LHCN-M2 (cell line): ENCODE measurements around the gene FGF5. TPM values are rescaled to one million over a fixed set of nuclear protein-coding genes. Genes with fewer than 3 reads are reported as not detected.
"Not testable (repeated sequence)": the region's sequence is repeated elsewhere in the genome, so short reads cannot be mapped to it uniquely, and the experiment has no call there.

Experiments
- DNase-seq: peaks from one replicate; pipeline ENCODE4 v3.0.0-alpha.2; 2012; ENCODE audit warnings: low read depth
- total RNA-seq: library from RNA; depleted of rRNA; stranded (reverse); fragments of >200 nt; gene quantifications from 2 replicates; pipeline ENCODE4 v1.2.3, GENCODE V29; 2014

Gene FGF5
- total RNA-seq, 1 experiment from 2014 or later = 7.9 TPM

GRCh38 chr4:80253510-80253909, 13.0 kb upstream of the FGF5 start:
- no peak for DNase-seq

DNA sequence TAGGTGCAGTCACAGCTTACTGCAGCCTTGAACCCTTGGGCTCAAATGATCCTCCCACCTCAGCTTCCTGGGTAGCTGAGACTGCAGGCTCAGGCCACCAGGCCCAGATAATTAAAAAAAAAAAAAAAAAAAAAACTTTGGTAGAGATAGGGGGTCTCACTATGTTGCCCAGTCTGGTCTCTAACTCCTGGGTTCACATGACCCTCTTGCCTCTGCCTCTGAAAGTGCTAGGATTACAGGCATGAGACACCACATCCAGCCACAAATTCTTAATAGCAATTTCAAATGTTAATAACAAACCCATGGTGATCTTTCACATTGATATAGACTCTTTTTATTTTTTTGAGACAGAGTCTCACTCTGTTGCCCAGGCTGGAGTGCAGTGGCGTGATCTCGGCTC, 12.3 kb upstream of the FGF5 start:
- DNase-seq = no peak

GRCh38 chr4:80255329-80256095, 11.0 kb upstream of the FGF5 start:
- DNase-seq = peak; percentile 68

- DNase-seq = no peak
Measured at GRCh38 chr4:80257851-80258250, 8.6 kb upstream of the FGF5 start.

DNA sequence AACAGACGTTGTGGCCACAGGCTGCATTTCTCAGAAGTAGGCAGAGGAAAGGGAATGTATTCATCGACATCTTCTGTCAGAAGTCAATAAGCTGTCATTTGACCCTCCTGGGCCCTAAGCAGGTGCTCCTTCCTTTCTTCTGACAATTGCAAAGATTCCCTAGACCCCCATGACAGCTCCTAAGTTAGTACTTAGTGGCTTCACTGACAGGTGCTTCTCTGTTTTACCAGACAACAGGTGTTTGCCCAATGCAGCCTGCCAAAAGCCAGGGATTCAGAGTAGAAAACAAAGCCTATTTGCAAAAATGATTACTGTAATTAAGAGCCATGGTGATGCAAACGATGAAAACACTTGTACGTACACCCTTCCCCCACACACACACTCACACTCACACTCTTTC, 7.5 kb upstream of the FGF5 start:
- no peak for DNase-seq

DNA sequence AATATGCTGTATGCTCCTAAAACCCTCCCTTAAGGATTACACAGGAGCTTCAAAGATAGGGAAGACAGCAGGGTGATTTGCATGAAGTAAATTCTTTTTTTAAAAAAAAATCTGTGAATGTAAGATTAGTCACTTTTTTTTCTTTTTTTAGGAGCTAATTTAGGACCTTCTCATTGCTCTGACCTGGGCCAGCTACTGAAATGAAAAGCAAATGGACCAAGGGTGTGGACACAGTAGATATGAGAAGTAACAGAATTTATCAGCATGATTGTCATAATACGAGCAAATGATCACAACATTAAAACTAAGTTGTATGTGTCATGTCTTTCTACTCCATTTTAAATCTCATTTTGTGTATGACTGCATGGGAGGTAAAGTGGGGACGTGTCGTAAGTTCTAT, 6.6 kb upstream of the FGF5 start:
- no peak for DNase-seq

GRCh38 chr4:80261989-80262600, 4.4 kb upstream of the FGF5 start:
- DNase-seq = no peak

DNA sequence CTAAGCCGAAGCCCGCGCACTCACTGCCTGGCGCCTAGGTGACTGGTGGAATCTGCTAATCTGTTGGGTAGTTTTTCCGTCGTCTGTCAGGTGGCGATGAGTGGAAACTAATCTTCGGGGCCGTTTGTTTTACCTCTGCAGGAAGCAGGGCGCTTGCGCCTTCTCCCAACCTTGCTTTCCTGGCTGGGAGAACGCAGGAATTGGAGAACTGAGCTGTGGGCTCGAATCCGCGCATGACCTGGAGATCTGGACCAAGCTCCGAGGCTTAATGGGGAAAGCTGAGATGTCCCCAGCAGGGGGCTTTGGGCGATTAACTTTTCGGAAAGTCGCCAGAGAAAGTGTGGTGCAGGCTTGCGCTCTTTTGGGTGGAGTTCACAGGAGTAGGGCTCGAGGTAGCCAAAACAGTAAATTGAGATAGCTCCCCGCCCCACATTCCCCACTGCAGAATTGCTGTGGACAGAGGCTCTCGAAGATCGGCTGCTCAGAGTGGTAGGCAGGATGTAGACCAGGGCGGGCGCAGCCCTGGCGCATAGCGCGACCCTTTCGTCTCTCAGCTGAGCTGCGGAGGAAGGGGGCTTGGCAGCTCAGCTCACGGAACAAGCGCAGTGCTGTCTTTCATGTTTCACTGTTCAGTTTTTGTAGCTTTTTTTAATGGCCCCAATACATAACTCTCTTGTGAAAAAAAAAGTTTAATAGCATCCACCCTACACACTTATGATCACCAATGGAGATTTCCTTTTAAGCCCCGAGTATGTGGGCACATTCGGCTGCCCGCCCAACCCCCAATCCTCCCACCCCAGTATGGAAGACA, 2.7 kb upstream of the FGF5 start:
- DNase-seq = no peak

DNA sequence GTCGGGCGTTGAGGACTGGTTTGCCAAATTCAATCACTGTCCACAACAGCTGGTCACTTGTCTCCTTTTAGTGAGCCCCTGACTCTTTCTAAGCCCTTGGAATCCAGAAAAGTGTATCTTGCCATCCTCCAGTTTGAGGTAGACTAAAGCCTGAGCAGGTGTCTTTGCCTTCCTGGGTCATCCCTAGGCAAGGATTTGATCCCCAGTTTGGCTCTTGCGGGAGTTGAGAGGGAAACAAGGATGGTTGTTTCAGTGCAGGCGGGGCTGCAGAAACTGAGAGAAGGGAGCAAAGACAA, 2.2 kb upstream of the FGF5 start:
- no peak for DNase-seq

GRCh38 chr4:80264825-80265224, 1.6 kb upstream of the FGF5 start:
- DNase-seq = no peak

- DNase-seq = peak; percentile 78
Measured at GRCh38 chr4:80265571-80266252, 752 bp upstream of the FGF5 start.

DNA sequence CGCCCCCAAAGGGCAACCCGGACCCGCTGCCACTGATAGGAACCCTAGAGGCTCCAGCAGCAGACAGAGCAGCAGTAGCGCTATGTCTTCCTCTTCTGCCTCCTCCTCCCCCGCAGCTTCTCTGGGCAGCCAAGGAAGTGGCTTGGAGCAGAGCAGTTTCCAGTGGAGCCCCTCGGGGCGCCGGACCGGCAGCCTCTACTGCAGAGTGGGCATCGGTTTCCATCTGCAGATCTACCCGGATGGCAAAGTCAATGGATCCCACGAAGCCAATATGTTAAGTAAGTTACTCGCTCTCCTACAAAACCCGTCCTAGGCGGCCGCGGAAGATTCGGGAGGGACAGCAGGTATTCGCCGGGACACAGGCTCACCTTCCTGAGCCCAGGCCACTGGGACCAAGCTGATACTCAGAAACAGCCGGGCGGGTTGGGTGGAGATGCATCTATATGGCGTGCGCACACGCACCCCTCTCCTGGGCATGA, 477 bp downstream of the FGF5 start:
- DNase-seq = peak; percentile 69

DNA sequence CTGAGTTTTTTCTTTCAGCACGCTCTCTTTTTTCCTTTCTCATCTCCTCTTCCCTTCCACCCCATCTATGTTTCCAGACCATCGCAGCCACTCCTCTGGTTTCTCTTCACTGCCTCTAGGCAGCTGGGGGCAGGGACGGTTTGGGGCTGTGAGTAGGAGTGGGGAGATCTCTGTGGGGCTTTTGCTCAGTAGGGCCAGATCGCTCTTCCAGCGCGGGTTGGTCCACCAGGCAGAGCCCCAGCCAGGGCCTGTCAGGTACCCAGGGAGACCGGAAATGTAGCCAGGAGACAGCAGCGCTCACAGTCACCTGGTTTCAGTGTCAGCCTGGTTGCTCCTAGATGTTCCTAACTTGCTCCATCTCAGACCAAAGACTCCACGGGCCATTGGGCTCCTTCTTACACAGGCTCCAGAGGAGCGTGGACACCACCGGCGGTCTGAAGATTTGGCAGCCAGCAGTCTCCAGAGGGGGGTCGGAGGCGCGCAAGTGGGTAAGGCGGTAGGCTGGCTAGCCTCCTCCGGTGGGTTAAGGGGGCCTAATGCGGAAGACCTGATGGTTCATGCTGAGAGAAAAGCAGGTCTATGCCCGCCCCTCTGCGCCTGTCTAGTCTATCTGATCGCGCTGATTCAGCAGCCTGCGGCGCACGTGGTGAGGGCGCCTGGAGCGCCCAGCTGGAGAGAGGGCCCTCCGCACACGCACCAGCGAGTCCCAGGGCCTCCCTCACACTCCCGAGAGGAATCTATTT, 1.8 kb downstream of the FGF5 start:
- DNase-seq = peak; percentile 65

DNA sequence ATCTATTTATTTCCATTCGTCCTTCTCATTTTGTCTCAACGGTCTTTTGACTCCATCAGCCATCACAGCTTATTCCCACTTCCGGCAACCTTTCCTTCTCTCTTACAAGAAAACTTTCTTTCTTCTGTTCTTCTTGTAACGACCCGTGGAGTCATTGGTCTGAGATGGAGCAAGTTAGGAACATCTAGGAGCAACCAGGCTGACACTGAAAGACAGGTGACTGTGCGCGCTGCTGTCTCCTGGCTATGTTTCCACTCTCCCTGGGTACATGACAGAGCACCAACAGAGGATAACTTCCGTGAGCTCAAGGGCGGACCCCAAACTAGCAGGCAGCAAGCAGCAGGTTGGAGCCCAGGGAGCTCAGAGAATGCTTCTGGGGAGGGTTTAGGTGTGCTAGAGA, 2.5 kb downstream of the FGF5 start:
- no peak for DNase-seq

DNA sequence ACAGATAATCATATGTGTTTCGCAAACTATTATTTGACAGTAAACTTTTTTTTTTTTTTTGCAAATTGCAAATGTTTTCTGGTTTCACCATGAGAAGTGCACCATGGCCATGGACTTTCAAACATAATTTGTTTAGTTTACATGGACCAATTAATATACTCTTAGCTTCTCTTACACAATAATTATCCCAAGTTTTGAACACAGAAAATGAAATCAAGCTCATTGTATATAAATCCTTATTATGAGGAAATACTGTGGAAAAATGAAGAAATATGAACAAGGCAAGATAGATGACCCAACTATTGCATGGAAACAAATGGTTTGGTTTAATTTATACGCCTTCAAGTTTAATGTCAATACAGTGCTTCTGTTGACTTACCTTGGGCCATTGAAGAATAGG, 3.9 kb downstream of the FGF5 start:
- no peak for DNase-seq

GRCh38 chr4:80270868-80271267, 4.4 kb downstream of the FGF5 start:
- no peak for DNase-seq

DNA sequence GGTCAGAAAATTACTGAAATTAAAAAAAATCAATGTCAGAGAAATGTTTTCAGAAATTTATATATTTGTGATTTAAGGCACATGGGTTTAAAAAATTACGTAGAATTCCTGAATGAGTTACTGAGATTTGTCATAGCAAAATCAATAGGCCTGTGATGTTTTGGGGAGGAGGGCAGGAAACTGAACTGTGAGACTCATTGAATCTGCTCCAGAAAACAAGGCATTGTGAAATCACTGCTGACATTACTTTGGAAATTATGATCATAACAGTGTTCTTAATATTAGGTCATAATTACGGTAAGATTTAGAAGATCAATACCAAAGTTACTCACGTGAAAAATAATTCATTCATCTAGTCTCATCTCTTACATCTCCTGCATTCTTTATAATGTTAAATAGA, 5.3 kb downstream of the FGF5 start:
- no peak for DNase-seq

- DNase-seq = no peak
Measured at GRCh38 chr4:80276931-80277330, 10.5 kb downstream of the FGF5 start.

DNA sequence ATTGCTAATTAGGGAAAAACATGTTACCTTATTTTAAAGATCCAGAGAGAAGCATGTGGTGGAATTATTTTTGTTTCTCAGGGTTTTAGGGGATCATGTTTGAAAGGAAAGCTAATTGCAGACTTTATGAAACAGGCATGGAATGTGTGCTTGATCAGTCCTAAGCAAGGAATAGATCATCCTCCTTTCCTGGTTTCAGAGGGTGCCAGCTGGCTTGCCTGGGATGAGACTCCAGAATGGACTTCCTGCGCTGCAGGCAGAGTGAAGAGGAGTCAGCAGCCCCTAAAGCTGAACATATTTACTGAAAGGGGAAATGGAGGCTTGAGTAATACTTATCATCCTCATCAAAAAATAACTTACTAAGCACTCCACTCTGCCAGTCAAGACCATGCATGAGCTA, 13.3 kb downstream of the FGF5 start:
- DNase-seq = no peak

DNA sequence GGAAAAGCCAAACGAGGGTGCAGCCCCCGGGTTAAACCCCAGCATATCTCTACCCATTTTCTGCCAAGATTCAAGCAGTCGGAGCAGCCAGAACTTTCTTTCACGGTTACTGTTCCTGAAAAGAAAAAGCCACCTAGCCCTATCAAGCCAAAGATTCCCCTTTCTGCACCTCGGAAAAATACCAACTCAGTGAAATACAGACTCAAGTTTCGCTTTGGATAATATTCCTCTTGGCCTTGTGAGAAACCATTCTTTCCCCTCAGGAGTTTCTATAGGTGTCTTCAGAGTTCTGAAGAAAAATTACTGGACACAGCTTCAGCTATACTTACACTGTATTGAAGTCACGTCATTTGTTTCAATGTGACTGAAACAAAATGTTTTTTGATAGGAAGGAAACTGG, 20.0 kb downstream of the FGF5 start:
- no peak for DNase-seq

DNA sequence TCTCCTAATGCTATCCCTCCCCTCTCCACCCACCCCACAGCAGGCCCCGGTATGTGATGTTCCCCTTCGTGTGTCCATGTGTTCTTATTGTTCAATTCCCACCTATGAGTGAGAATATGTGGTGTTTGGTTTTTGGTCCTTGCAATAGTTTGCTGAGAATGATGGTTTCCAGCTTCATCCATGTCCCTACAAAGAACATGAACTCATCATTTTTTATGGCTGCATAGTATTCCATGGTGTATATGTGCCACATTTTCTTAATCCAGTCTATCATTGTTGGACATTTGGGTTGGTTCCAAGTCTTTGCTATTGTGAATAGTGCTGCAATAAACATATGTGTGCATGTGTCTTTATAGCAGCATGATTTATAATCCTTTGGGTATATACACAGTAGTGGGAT, 24.2 kb downstream of the FGF5 start:
- not testable (repeated sequence) for DNase-seq
